HG03135 (cell line): Measurements from ENCODE around the gene MEF2D.
A peak's percentile ranks its signal among the peaks of the same experiment; 100 is the strongest.

Source experiments
- ATAC-seq: cut with Tn5 transposase; IDR thresholded peaks from one replicate; pipeline ENCODE4 v1.9.1; 2021; ENCODE audit warnings: mild to moderate bottlenecking, moderate library complexity; ENCODE audit not compliant: unreplicated experiment

The MEF2D gene

GRCh38 chr1:156502391-156502893 lies 1.9 kb upstream of the MEF2D start:
- ATAC-seq, result no peak

- ATAC-seq, result peak; percentile 56
Observed at GRCh38 chr1:156500793-156501506, 375 bp upstream of the MEF2D start.

GRCh38 chr1:156499842-156500542 lies 583 bp downstream of the MEF2D start:
- peak; percentile 2 for ATAC-seq

- ATAC-seq, result no peak
Observed at GRCh38 chr1:156499194-156499841, 1.3 kb downstream of the MEF2D start.

GRCh38 chr1:156498432-156499193 lies 2.0 kb downstream of the MEF2D start:
- no peak for ATAC-seq

GRCh38 chr1:156497743-156498431 lies 2.7 kb downstream of the MEF2D start:
- no peak for ATAC-seq

- no peak for ATAC-seq
Observed at GRCh38 chr1:156497078-156497742, 3.4 kb downstream of the MEF2D start.

- no peak for ATAC-seq
Observed at GRCh38 chr1:156496211-156496761, 4.3 kb downstream of the MEF2D start.

GRCh38 chr1:156495401-156496140 lies 5.0 kb downstream of the MEF2D start:
- ATAC-seq, result no peak

- ATAC-seq, result no peak
Observed at GRCh38 chr1:156494309-156494895, 6.2 kb downstream of the MEF2D start.

GRCh38 chr1:156493742-156494141 lies 6.8 kb downstream of the MEF2D start:
- no peak for ATAC-seq

- ATAC-seq, result no peak
Observed at GRCh38 chr1:156493154-156493631, 7.4 kb downstream of the MEF2D start.

- no peak for ATAC-seq
Observed at GRCh38 chr1:156492591-156493080, 7.9 kb downstream of the MEF2D start.

- no peak for ATAC-seq
Observed at GRCh38 chr1:156492013-156492590, 8.5 kb downstream of the MEF2D start.

GRCh38 chr1:156491151-156491949 lies 9.2 kb downstream of the MEF2D start:
- no peak for ATAC-seq

GRCh38 chr1:156490401-156491032 lies 10.1 kb downstream of the MEF2D start:
- ATAC-seq, result no peak

GRCh38 chr1:156489935-156490293 lies 10.7 kb downstream of the MEF2D start:
- no peak for ATAC-seq
